NCI-H146 (cell line): ENCODE results near the gene BIRC7.

Experiments
- DNase-seq: peaks from one replicate; lab custom pipeline; 2025; lab: John Stamatoyannopoulos, UW

BIRC7 gene, protein sequence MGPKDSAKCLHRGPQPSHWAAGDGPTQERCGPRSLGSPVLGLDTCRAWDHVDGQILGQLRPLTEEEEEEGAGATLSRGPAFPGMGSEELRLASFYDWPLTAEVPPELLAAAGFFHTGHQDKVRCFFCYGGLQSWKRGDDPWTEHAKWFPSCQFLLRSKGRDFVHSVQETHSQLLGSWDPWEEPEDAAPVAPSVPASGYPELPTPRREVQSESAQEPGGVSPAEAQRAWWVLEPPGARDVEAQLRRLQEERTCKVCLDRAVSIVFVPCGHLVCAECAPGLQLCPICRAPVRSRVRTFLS

GRCh38 chr20:63235399-63235983 lies at the start of gene BIRC7:
TSS of gene BIRC7 (plus strand) at chr20:63235905. CDS start at chr20:63236097, 192 bp downstream.
- DNase-seq, result no peak

DNA sequence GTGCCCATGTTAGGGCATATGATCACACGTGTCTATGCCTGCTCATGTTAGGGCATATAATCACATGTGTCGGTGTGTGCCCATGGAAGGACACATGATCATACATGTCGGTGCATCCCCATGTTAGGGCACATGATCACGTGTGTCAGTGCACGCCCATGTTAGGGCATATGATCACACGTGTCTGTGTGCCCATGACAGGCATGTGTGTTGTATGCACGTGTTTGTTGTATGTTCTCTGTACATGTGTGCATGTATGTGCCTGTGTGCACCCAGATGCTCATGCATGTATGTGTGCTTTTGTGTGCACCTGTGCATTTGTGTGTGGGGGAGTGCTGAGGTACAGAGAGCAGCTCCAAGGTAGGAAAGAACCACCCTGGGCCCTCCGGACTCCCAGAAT lies 49.6 kb upstream of the BIRC7 start:
- no peak for DNase-seq

DNA sequence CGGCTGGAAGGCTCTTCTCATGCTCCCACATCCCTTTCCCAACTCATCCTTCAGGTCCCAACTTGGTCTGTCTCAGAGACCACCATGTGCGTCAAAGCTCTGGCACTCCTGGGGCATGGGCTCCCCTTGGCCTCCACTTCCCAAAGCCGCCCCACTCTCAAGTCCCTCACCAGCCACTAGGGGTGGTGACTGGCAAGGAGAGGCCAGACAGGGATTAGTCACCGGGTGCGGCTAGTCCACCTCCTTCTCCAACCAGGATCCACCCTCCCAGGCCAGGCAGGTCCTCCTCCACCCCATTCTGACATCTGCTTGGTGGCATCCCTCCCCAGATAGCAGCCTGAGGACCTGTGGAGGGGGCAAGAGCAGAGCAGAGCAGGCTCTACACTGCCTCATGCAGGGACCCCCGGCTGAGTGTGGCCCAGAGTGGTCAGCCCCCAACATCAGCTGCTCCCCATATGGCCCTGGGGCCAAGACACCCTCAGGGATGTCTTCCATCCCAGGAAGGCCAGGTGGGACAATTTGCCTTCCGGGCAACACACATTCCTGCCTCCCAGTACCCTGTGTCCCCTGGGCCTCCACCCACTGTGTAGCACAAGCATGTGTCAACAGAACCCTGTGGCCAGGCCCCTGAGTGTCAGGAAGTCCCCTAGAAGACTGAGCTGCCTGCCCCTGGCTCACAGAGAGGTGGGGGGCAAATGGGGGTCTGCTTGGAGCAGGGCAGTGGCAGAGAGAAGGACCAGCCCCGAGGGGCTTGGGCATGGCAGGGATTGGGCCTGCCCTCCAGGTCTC lies 49.0 kb upstream of the BIRC7 start:
- DNase-seq, result no peak

- no peak for DNase-seq
Observed at GRCh38 chr20:63187338-63188158, 48.2 kb upstream of the BIRC7 start.

- no peak for DNase-seq
Observed at GRCh38 chr20:63188159-63188442, 47.6 kb upstream of the BIRC7 start.

GRCh38 chr20:63188641-63189321 lies 46.9 kb upstream of the BIRC7 start:
- DNase-seq, result no peak

DNA sequence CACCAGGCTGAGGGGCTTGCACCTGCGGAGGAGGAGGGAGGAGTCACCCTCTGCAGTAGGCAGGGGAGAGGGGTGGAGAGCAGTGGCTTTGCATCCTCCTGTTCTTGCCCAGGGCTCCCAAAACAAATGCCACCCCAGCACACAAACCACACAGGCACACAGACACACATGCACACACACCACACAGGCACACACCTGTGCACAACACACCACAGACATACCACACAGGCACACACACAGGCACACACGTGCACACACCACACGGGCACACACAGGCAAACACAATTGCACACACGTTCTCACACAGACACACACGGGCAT lies 46.4 kb upstream of the BIRC7 start:
- no peak for DNase-seq

DNA sequence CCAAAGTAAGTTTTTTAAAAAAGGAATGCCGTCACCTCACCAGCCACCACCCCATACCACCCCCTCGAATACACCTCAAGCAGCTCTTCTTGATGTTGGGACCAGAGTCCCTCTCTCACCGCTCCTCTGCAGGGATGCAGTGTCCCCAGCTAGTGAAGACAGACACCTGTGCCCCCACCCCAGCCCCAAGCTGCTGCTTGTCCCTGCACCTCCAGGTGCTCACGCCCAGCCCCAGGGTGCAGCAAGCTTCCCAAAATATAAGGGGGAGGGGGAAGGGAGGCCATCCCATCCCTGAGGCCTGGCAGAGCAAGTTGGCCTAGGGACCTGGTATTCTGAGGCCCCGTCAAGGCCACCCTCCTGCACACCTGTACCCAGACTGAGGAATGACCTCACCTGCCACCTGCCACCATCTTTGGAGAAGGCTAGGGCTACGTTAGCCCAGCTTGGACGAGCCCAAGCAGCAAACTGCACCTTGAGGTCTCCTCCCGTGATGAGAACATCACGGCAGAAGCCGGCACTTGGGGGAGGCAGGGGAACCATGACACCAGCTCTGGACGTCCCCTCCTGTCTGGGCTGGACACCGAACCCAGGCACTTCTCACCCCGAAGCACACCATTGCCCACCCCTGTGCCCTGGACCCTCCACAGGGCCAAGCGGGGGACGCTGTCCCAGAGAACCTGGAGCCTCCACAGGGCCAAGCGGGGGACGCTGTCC lies 45.7 kb upstream of the BIRC7 start:
- no peak for DNase-seq

- no peak for DNase-seq
Observed at GRCh38 chr20:63190828-63191227, 44.9 kb upstream of the BIRC7 start.

- DNase-seq, result no peak
Observed at GRCh38 chr20:63191400-63191799, 44.3 kb upstream of the BIRC7 start.

- DNase-seq, result no peak
Observed at GRCh38 chr20:63192721-63193120, 43.0 kb upstream of the BIRC7 start.

GRCh38 chr20:63194007-63194796 lies 41.5 kb upstream of the BIRC7 start:
- no peak for DNase-seq

DNA sequence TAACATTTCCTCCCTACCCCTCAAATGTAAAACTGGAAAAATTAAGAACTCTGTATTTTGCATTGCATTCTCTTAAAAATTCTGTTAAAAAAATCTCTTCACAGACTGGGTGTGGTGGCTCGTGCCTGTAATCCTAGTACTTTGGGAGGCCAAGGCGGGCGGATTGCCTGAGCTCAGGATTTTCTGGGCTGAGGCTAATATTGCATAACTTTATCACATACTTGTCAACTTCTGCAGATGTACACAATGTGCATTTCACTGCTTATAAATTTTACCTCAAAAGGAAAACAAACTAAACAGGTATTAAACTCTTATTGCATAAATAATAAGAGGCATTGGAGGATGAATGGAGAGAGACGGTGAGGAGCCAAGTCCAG lies 40.9 kb upstream of the BIRC7 start:
- DNase-seq, result no peak

- no peak for DNase-seq
Observed at GRCh38 chr20:63196768-63197470, 38.8 kb upstream of the BIRC7 start.

DNA sequence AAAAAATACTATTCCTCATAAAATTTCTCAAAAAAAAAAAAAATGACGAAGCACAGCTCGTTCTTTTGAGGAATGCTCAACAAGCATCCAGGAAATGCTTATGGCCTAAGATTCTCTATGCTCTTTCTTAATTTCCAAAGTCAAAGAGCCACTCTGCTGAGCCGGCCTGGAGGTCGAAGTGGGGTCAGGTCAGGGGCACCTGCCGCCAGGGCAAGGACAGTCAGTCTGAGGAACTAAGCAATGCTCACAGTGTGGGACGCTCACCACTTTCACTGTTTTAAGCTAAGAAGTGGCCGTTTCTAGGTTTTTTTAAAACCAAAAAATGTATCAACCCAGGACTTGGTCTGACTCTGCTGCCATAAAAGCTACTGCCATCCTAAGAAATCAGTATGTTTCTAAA lies 37.1 kb upstream of the BIRC7 start:
- DNase-seq, result no peak

DNA sequence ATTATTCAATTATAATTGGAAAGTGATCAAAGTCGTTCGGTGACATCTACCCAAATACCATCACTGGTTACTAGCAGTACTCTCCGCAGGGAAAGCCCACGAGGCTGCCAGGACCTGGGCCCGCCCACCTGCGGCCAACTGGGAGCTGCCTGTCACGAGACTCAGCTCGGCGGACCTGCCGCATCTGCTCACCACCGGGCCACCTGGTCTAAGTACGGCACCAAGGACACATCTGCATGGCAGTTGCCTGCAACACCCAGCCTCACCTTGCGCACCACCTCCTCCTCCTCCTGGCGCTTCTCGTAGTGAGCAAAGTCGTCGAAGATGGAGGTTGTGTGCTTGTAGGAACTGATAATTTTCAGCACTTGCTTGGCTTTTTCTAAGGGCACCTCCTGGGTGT lies 33.7 kb upstream of the BIRC7 start:
- no peak for DNase-seq

DNA sequence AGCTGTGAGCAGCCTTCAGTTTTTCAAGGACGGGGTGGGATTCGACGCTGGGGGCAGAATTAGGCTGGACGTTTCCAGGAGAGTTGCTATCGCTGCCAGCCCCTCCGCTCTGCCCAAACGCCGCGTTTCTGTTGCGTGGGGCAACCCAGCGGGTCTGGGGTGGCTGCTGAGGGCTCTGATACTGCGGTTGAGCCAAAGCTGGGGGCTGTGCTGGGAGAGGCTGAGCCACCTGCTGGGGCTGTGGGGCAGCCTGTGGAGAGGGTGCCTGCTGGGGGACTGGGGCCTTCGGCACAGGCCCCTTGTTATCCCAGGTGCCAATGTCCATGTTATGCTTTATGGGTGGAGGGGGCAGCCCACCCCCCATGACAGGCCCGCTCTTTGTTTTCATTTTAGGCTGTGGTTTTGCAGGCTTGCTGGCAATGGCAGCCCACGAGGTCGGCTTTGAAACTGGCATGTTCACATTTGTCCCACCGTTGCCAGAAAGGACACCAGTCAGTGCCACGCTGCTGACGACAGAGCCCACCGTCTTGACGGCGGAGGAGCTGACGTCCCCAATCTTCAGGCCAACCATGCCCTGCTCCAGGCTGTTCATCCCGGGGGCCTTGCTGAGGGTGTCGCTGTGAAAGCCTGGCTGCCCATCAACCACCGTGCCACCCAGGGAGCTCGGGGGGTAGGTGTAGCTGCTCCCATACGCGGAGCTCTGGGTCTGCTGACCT lies 32.7 kb upstream of the BIRC7 start:
- no peak for DNase-seq

GRCh38 chr20:63204362-63204761 lies 31.3 kb upstream of the BIRC7 start:
- no peak for DNase-seq

GRCh38 chr20:63205896-63206295 lies 29.8 kb upstream of the BIRC7 start:
- DNase-seq, result no peak
